Loucy (cell line): ENCODE measurements around the gene LONP2.

Experiments
- H2AFZ ChIP-seq: fragments of 200-600 bp; sonication (generic); 2 replicates; pipeline ENCODE4 v1.6.0; 2016; ENCODE audit warnings: antibody characterized with exemption, mild to moderate bottlenecking, low read length, moderate library complexity
- H3F3A ChIP-seq: fragments of 200-600 bp; 2 replicates; pipeline ENCODE4 v1.6.0; 2016; ENCODE audit warnings: antibody characterized with exemption, low read depth, mild to moderate bottlenecking
- H3K27me3 ChIP-seq: fragments of 200-600 bp; sonication (generic); 2 replicates; pipeline ENCODE4 v1.6.1; 2014; ENCODE audit warnings: low read length, mild to moderate bottlenecking; ENCODE audit not compliant: insufficient read depth, poor library complexity, severe bottlenecking
- H3K36me3 ChIP-seq: fragments of 200-600 bp; sonication (generic); 2 replicates; pipeline ENCODE4 v1.6.1; 2016; ENCODE audit warnings: low read length; ENCODE audit not compliant: insufficient read depth
- H3K4me1 ChIP-seq: fragments of 200-600 bp; sonication (generic); 2 replicates; pipeline ENCODE4 v1.5.1; 2014; ENCODE audit warnings: low read length, mild to moderate bottlenecking; ENCODE audit not compliant: insufficient read depth, poor library complexity, severe bottlenecking
- H3K4me2 ChIP-seq: fragments of 200-600 bp; sonication (generic); 2 replicates; pipeline ENCODE4 v1.6.0; 2014; ENCODE audit warnings: antibody characterized with exemption, low read length, low read depth, mild to moderate bottlenecking; ENCODE audit not compliant: poor library complexity, severe bottlenecking
- H3K4me3 ChIP-seq: fragments of 200-600 bp; sonication (generic); 2 replicates; pipeline ENCODE4 v1.5.1; 2014; ENCODE audit warnings: low read length, mild to moderate bottlenecking, mixed read lengths; ENCODE audit not compliant: poor library complexity, severe bottlenecking
- H3K79me2 ChIP-seq: fragments of 200-600 bp; sonication (generic); 2 replicates; pipeline ENCODE4 v1.6.1; 2014; ENCODE audit warnings: low read length; ENCODE audit not compliant: insufficient read depth
- H3K9ac ChIP-seq: fragments of 200-600 bp; sonication (generic); 2 replicates; pipeline ENCODE4 v1.6.0; 2014; ENCODE audit warnings: mild to moderate bottlenecking, low read depth, low read length, moderate library complexity; ENCODE audit not compliant: poor library complexity, severe bottlenecking
- H3K9me2 ChIP-seq: fragments of 200-600 bp; sonication (generic); replicated peaks from 2 replicates; pipeline ENCODE4 v1.6.1; 2016; ENCODE audit warnings: low read depth, low read length, mixed read lengths
- H3K9me3 ChIP-seq: fragments of 200-600 bp; sonication (generic); 2 replicates; pipeline ENCODE4 v1.6.1; 2014; ENCODE audit warnings: mild to moderate bottlenecking, antibody characterized with exemption, low read length, low read depth; ENCODE audit not compliant: insufficient read depth
- H4K20me1 ChIP-seq: fragments of 200-600 bp; sonication (generic); 2 replicates; pipeline ENCODE4 v1.6.0; 2014; ENCODE audit warnings: antibody characterized with exemption, low read length, mild to moderate bottlenecking; ENCODE audit not compliant: insufficient read depth, poor library complexity, severe bottlenecking
- EZH2phosphoT487 ChIP-seq: fragments of 200-600 bp; IDR thresholded peaks from 2 replicates; pipeline ENCODE4 v1.6.1; 2018; ENCODE audit warnings: antibody characterized with exemption, mild to moderate bottlenecking, moderate library complexity, borderline replicate concordance
- TF ChIP-seq, protein P1 (sequence below): fragments of 200-600 bp; sonication (generic); conservative IDR thresholded peaks from 2 replicates; pipeline ENCODE4 v1.5.1; 2014; ENCODE audit warnings: mild to moderate bottlenecking, antibody characterized with exemption, low read length

LONP2 gene

GRCh38 chr16:48287239-48287638 is 43.1 kb downstream of the LONP2 start:
- Histone ChIP-seq H4K20me1 (no peaks in the 10 kb centered on the region), H3F3A (no peaks in the 10 kb centered on the region), H3K9me3 (peaks cover 13% of the 10 kb centered on the region), H3K9ac (no peak overlapping the region), H3K4me3 (no peak overlapping the region), H3K9me2 (no peaks in the 10 kb centered on the region), H3K79me2 (no peaks in the 10 kb centered on the region), H3K27me3 (peaks cover 8% of the 10 kb centered on the region), H2AFZ (no peak overlapping the region), H3K4me2 (no peak overlapping the region), H3K4me1 (peaks cover 11% of the 10 kb centered on the region), H3K36me3 (peaks cover 60% of the 10 kb centered on the region; the same call in 1 of the 2 replicates)
- TF ChIP-seq, protein P1, sequence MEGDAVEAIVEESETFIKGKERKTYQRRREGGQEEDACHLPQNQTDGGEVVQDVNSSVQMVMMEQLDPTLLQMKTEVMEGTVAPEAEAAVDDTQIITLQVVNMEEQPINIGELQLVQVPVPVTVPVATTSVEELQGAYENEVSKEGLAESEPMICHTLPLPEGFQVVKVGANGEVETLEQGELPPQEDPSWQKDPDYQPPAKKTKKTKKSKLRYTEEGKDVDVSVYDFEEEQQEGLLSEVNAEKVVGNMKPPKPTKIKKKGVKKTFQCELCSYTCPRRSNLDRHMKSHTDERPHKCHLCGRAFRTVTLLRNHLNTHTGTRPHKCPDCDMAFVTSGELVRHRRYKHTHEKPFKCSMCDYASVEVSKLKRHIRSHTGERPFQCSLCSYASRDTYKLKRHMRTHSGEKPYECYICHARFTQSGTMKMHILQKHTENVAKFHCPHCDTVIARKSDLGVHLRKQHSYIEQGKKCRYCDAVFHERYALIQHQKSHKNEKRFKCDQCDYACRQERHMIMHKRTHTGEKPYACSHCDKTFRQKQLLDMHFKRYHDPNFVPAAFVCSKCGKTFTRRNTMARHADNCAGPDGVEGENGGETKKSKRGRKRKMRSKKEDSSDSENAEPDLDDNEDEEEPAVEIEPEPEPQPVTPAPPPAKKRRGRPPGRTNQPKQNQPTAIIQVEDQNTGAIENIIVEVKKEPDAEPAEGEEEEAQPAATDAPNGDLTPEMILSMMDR: no peak
- no peak for TF ChIP-seq EZH2phosphoT487

DNA sequence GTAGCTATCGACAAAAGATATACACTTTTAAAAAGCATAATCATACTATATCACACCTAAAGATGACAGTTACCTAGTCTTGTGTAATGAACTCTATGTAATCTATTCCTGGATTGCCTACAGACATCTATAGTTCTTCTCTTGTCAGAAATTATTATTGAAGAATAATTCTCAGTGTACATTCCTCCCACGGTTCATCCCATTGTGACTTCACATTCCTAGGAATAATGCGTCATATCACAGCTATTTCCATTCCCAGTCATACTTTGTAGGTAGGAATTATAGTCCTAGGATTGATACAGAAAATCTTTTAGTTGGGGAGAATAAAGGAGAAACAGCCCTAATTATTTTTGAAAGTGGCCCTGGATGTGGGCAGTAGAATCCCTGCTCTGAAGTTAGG is 47.2 kb downstream of the LONP2 start:
- Histone ChIP-seq H3K4me2 (no peak overlapping the region), H3K27me3 (peaks cover 8% of the 10 kb centered on the region), H3K9me2 (no peaks in the 10 kb centered on the region), H3K36me3 (peaks cover 55% of the 10 kb centered on the region; the same call in 1 of the 2 replicates), H3K4me3 (no peak overlapping the region), H3F3A (no peaks in the 10 kb centered on the region), H4K20me1 (no peaks in the 10 kb centered on the region), H3K9me3 (peaks cover 12% of the 10 kb centered on the region), H3K4me1 (peaks cover 6% of the 10 kb centered on the region), H2AFZ (no peak overlapping the region), H3K9ac (no peak overlapping the region), H3K79me2 (no peaks in the 10 kb centered on the region)
- TF ChIP-seq EZH2phosphoT487: no peak
- TF ChIP-seq, protein P1: no peak

GRCh38 chr16:48291754-48292153 is 47.7 kb downstream of the LONP2 start:
- Histone ChIP-seq H3F3A (no peaks in the 10 kb centered on the region), H3K9ac (no peak overlapping the region), H3K36me3 (peaks cover 54% of the 10 kb centered on the region; the same call in 1 of the 2 replicates), H2AFZ (no peak overlapping the region), H3K4me3 (no peak overlapping the region), H3K27me3 (peaks cover 8% of the 10 kb centered on the region), H3K4me1 (peaks cover 6% of the 10 kb centered on the region), H3K9me2 (no peaks in the 10 kb centered on the region), H3K9me3 (peaks cover 9% of the 10 kb centered on the region), H3K4me2 (no peak overlapping the region), H4K20me1 (no peaks in the 10 kb centered on the region), H3K79me2 (no peaks in the 10 kb centered on the region)
- TF ChIP-seq, protein P1: no peak
- no peak for TF ChIP-seq EZH2phosphoT487
